Adrenal gland (tissue), 12 donors: ENCODE measurements around the gene PRKG1. TPM values are rescaled to one million over a fixed set of nuclear protein-coding genes. Genes with fewer than 3 reads are reported as not detected.

Experiments
- DNase-seq, 7 donors: peaks; one replicate each; pipeline ENCODE4 v3.0.0-alpha.2; 2019 to 2020
- H3K27ac ChIP-seq, 5 donors: fragments of 200-600 bp; sonication (generic) in 4 of 5; 1 replicate in 3 of 5; 2 replicates in 2 of 5; pipeline versions ENCODE4 v1.5.1 to v1.8.0; 2016 to 2020; ENCODE audit warnings: mild to moderate bottlenecking in 1 of 5
- H3K27me3 ChIP-seq: fragments of 200-600 bp; 2 replicates; pipeline ENCODE4 v1.8.0; 2021
- H3K36me3 ChIP-seq, 2 donors: fragments of 200-600 bp; replicated peaks in 1 of 2; 1 replicate in 1 of 2; 2 replicates in 1 of 2; pipeline versions ENCODE4 v1.5.1 to v1.8.0; 2018 to 2022
- H3K4me1 ChIP-seq, 2 donors: fragments of 200-600 bp; replicated peaks in 1 of 2; 1 replicate in 1 of 2; 2 replicates in 1 of 2; pipeline versions ENCODE4 v1.5.1 to v1.8.0; 2018 to 2021
- H3K4me3 ChIP-seq, 4 donors: fragments of 200-600 bp; sonication (generic) in 3 of 4; one replicate each; pipeline ENCODE4 v1.5.1; 2016 to 2018
- H3K9me3 ChIP-seq, 3 donors: fragments of 200-600 bp; sonication (generic) in 1 of 3; replicated peaks in 1 of 3; 1 replicate in 2 of 3; 2 replicates in 1 of 3; pipeline versions ENCODE4 v1.5.1 to v1.8.0; 2016 to 2021
- POLR2A ChIP-seq, 2 donors: fragments of 450-650 bp; IDR thresholded peaks; one replicate each; pipeline ENCODE4 v1.6.1; 2017; ENCODE audit warnings: antibody characterized with exemption in 2 of 2, mild to moderate bottlenecking in 2 of 2, moderate library complexity in 1 of 2
- WGBS, 4 donors: extraction: QIAGEN DNeasy Blood & Tissue Kit in 2 of 4; methylation state at CpG; one replicate each; pipeline versions ENCODE4 v1.1.5 to v1.1.7; 2013 to 2017; 5-methylcytosine and 5-hydroxymethylcytosine counted together
- intact Hi-C, 2 donors: fragments of 100-400 bp; cut with DNase I; formaldehyde crosslinking; loops; one replicate each; pipeline versions ENCODE4 v1.14.1 to v1.15.0; 2022 to 2023
- polyA plus RNA-seq, 3 donors: library from polyadenylated mRNA; stranded (reverse); fragments of 200-250 nt in 2 of 3; fragments of 350-450 nt in 1 of 3; fragmentation: Illumina TruSeq in 1 of 3; extraction: RNeasy Lipid Tissue Mini Kit (QIAGEN cat#74804) in 1 of 3; gene quantifications; one replicate each; pipeline ENCODE4 v1.2.3, GENCODE V29; 2013 to 2014
- total RNA-seq, 9 donors: library from RNA; depleted of rRNA in 4 of 9; stranded (reverse); fragments of >200 nt in 4 of 9; fragments of 120-200 nt in 1 of 9; fragmentation: NEBNext Ultra II Directional in 1 of 9; extraction: Animal tissue kit (Norgen Biotek cat#: 25700) in 1 of 9; gene quantifications; one replicate each; pipeline versions ENCODE4 v1.1.0 to v1.2.4, GENCODE V29; 2013 to 2023
- TF ChIP-seq, protein P1 (sequence below), 6 experiments: fragments of 450-650 bp in 4 of 6; fragments of 200-600 bp in 2 of 6; sonication (generic) in 1 of 6; IDR thresholded peaks; 1 replicate in 5 of 6; 2 replicates in 1 of 6; pipeline versions ENCODE4 v1.5.1 to v1.8.0; 2016 to 2021; ENCODE audit warnings: antibody characterized with exemption in 6 of 6, mild to moderate bottlenecking in 2 of 6, moderate library complexity in 1 of 6
- donor health status: healthy with polysubstance abuse.
- donor health status: Bipolar disorder and iron deficiency.
- donor health status: DM: yes; HTN: yes; CAD: no.
- donor health status: DM: no; HTN: no; CAD: no.
- donor health status: DM: no; HTN: no; CAD: no.
- donor health status: DM: yes; HTN: yes; CAD: no.

PRKG1 gene
- total and polyA plus RNA-seq, 12 donors: 6.9 to 104 (median 29.7) TPM

DNA sequence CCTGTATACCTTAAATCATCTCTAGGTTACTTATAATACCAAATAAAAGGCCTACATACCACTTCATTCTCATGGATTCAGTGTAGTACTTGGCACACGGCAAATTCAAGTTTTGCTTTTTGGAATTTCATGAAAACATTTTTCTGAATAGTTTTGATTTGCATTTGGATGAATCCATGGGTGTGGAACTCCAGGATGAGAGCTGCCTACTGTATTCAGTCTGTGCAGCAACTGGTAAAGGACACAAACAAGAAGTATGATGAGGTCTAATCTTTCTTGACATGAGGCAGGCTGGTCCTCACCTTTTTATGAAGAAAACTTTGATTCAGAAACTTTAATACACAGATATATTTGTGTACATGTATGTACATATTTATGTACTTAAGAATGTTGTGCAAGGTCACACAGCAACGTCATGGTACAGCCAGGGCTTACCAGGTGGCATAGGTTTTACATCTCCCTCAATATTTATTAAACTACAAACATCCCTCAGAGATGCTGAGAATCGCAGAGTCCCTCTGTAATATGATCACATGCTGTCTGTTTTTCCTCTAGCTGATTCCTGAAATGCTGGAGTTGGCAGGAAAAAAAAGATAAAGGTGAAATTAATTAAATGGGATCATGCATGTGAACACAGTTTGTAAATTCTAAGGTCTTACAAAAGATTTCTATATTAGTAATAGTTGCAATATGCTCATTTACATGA lies 239.6 kb downstream of the PRKG1 start:
- H3K4me1 ChIP-seq: peaks cover 11 to 31% of the 10 kb centered on the region in 2 donors
- no peak for DNase-seq
- no peak overlapping the region for H3K4me3 ChIP-seq
- 55 to 71% (median 64%) methylated on average over 3 of the region's 3 CpGs for WGBS, 4 donors
- intact Hi-C loops: no loop called here
- H3K27ac ChIP-seq: peak overlapping the region in 3 of 5 donors; percentile 18 to 36 (median 23)
- H3K36me3 ChIP-seq: no peaks in the 10 kb centered on the region
- H3K27me3 ChIP-seq: no peaks in the 10 kb centered on the region
- H3K9me3 ChIP-seq: no peaks in the 10 kb centered on the region
- no peak for TF ChIP-seq POLR2A (IDR thresholded peaks at IDR 0.05)
- TF ChIP-seq, protein P1, sequence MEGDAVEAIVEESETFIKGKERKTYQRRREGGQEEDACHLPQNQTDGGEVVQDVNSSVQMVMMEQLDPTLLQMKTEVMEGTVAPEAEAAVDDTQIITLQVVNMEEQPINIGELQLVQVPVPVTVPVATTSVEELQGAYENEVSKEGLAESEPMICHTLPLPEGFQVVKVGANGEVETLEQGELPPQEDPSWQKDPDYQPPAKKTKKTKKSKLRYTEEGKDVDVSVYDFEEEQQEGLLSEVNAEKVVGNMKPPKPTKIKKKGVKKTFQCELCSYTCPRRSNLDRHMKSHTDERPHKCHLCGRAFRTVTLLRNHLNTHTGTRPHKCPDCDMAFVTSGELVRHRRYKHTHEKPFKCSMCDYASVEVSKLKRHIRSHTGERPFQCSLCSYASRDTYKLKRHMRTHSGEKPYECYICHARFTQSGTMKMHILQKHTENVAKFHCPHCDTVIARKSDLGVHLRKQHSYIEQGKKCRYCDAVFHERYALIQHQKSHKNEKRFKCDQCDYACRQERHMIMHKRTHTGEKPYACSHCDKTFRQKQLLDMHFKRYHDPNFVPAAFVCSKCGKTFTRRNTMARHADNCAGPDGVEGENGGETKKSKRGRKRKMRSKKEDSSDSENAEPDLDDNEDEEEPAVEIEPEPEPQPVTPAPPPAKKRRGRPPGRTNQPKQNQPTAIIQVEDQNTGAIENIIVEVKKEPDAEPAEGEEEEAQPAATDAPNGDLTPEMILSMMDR (IDR thresholded peaks at IDR 0.05): no peak

DNA sequence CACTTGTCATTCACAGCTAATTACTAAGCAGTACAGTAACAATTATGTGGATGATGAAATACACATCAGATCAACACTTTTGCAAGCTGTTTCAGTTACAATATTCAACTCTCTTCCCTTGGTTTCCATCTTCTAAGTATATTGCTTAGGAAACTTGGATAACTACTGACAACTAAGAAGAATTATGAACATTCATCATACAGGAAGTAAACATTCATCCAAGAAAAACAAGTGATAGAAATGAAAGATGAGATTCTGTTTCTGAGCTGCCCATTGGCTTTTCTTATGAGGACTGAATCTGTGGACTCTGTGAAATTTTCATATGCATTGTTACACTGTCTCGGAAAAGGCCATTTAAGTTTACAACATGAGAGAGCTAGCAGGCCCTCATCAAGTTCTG lies 240.2 kb downstream of the PRKG1 start:
- intact Hi-C loops: no loop called here
- Histone ChIP-seq H3K4me1 (peaks cover 11 to 31% of the 10 kb centered on the region in 2 donors), H3K9me3 (no peaks in the 10 kb centered on the region), H3K4me3 (no peak overlapping the region), H3K27ac (peak overlapping the region in 3 of 5 donors; percentile 18 to 36 (median 23)), H3K27me3 (no peaks in the 10 kb centered on the region), H3K36me3 (no peaks in the 10 kb centered on the region)
- TF ChIP-seq, protein P1 (IDR thresholded peaks at IDR 0.05): no peak
- no peak for TF ChIP-seq POLR2A (IDR thresholded peaks at IDR 0.05)
- DNase-seq: no peak
- WGBS, 4 donors: 68 to 84% (median 79%) methylated on average over 1 of the region's 1 CpG

GRCh38 chr10:51318399-51319172 lies 244.3 kb downstream of the PRKG1 start:
- Histone ChIP-seq H3K27me3 (no peaks in the 10 kb centered on the region), H3K27ac (no peak overlapping the region)

GRCh38 chr10:51319173-51319435 lies 244.8 kb downstream of the PRKG1 start:
- intact Hi-C loops: no loop called here
- Histone ChIP-seq H3K9me3 (no peaks in the 10 kb centered on the region), H3K36me3 (no peaks in the 10 kb centered on the region), H3K27ac (no peak overlapping the region), H3K4me3 (no peak overlapping the region), H3K27me3 (no peaks in the 10 kb centered on the region), H3K4me1 (peaks cover 10 to 34% of the 10 kb centered on the region in 2 donors)
- no peak for DNase-seq
- TF ChIP-seq POLR2A (IDR thresholded peaks at IDR 0.05): no peak
- TF ChIP-seq, protein P1 (IDR thresholded peaks at IDR 0.05): no peak
- whole genome bisulfite sequencing, 4 donors: 68 to 87% (median 82%) methylated on average over 1 of the region's 1 CpG

More at GRCh38 chr10:51318399-51319172, 244.3 kb downstream of the PRKG1 start:
- peaks cover 15 to 39% of the 10 kb centered on the region in 2 donors for H3K4me1 ChIP-seq
- 66 to 81% (median 76%) methylated on average over 2 of the region's 2 CpGs for WGBS, 4 donors
- no peak overlapping the region for H3K4me3 ChIP-seq
- no peak for TF ChIP-seq POLR2A (IDR thresholded peaks at IDR 0.05)
- TF ChIP-seq, protein P1 (IDR thresholded peaks at IDR 0.05): no peak
- intact Hi-C loops: no loop called here
- H3K36me3 ChIP-seq: no peaks in the 10 kb centered on the region
- no peaks in the 10 kb centered on the region for H3K9me3 ChIP-seq
- DNase-seq: no peak
